Astrocyte (in vitro differentiated cells and primary cell): ENCODE results near the gene SLC25A22. TPM values are rescaled to one million over a fixed set of nuclear protein-coding genes. Genes with fewer than 3 reads are reported as not detected.

Experiments used
- DNase-seq: peaks from one replicate; pipeline ENCODE4 v3.0.0-alpha.2; 2010; ENCODE audit warnings: low read depth
- FAIRE-seq: peaks from 2 replicates; lab custom pipeline; 2011; peaks lifted over from hg19 to GRCh38; lab: Jason Lieb, UNC
- H2AFZ ChIP-seq: 2 replicates; pipeline ENCODE4 v1.6.0; 2012; ENCODE audit warnings: low read depth, low read length, inconsistent platforms
- H3K27ac ChIP-seq: 2 replicates; pipeline ENCODE4 v1.5.1; 2011; ENCODE audit warnings: low read depth, low read length, inconsistent platforms
- H3K27me3 ChIP-seq: 2 replicates; pipeline ENCODE4 v1.6.0; 2011; ENCODE audit warnings: low read length, inconsistent platforms; ENCODE audit not compliant: insufficient read depth
- H3K36me3 ChIP-seq: 2 replicates; pipeline ENCODE4 v1.5.1; 2011; ENCODE audit warnings: low read length, inconsistent platforms; ENCODE audit not compliant: insufficient read depth
- H3K4me1 ChIP-seq: 2 replicates; pipeline ENCODE4 v1.5.1; 2011; ENCODE audit warnings: low read length, inconsistent platforms; ENCODE audit not compliant: insufficient read depth
- H3K4me2 ChIP-seq: 2 replicates; pipeline ENCODE4 v1.6.0; 2012; ENCODE audit warnings: low read length, inconsistent platforms
- H3K4me3 ChIP-seq: 2 replicates; pipeline ENCODE4 v1.5.1; 2011; ENCODE audit warnings: low read depth, mild to moderate bottlenecking, low read length, inconsistent platforms; ENCODE audit not compliant: insufficient read depth
- H3K79me2 ChIP-seq: 2 replicates; pipeline ENCODE4 v1.6.0; 2012; ENCODE audit warnings: mild to moderate bottlenecking, low read length, inconsistent platforms; ENCODE audit not compliant: insufficient read depth
- H3K9ac ChIP-seq: 2 replicates; pipeline ENCODE4 v1.6.0; 2012; ENCODE audit warnings: mild to moderate bottlenecking, low read length, inconsistent platforms
- H3K9me3 ChIP-seq: 2 replicates; pipeline ENCODE4 v1.5.1; 2012; ENCODE audit warnings: low read depth, mild to moderate bottlenecking, low read length, inconsistent platforms; ENCODE audit not compliant: insufficient read depth
- H4K20me1 ChIP-seq: 2 replicates; pipeline ENCODE4 v1.6.0; 2012; ENCODE audit warnings: low read length, inconsistent platforms; ENCODE audit not compliant: insufficient read depth
- H3K27ac Mint-ChIP-seq: one replicate; pipeline ENCODE4 v1.8.0; 2021; ENCODE audit warnings: mild to moderate bottlenecking, mixed read lengths; ENCODE audit not compliant: unreplicated experiment
- H3K27me3 Mint-ChIP-seq: one replicate; pipeline ENCODE4 v1.8.0; 2021; ENCODE audit warnings: low read depth, mixed read lengths; ENCODE audit not compliant: unreplicated experiment
- H3K36me3 Mint-ChIP-seq: one replicate; pipeline ENCODE4 v1.8.0; 2021; ENCODE audit warnings: low read depth, mixed read lengths; ENCODE audit not compliant: unreplicated experiment
- H3K4me1 Mint-ChIP-seq: one replicate; pipeline ENCODE4 v1.8.0; 2021; ENCODE audit warnings: low read depth, mixed read lengths; ENCODE audit not compliant: unreplicated experiment
- H3K4me3 Mint-ChIP-seq: one replicate; pipeline ENCODE4 v1.8.0; 2021; ENCODE audit warnings: mild to moderate bottlenecking, moderate library complexity, mixed read lengths; ENCODE audit not compliant: unreplicated experiment
- H3K9me3 Mint-ChIP-seq: one replicate; pipeline ENCODE4 v1.8.0; 2021; ENCODE audit warnings: mild to moderate bottlenecking, mixed read lengths; ENCODE audit not compliant: unreplicated experiment
- CTCF ChIP-seq: IDR thresholded peaks from 2 replicates; pipeline ENCODE4 v1.5.1; 2011; ENCODE audit warnings: low read depth, mild to moderate bottlenecking, inconsistent platforms, low read length, moderate library complexity; ENCODE audit not compliant: insufficient read depth
- EZH2 ChIP-seq: IDR thresholded peaks from 2 replicates; pipeline ENCODE4 v1.6.1; 2012; ENCODE audit warnings: mild to moderate bottlenecking, low read length, inconsistent platforms; ENCODE audit not compliant: insufficient read depth
- total RNA-seq: library from RNA; stranded (reverse); gene quantifications from 2 replicates; pipeline ENCODE4 v1.2.1, GENCODE V29; 2021

The SLC25A22 gene
- total RNA-seq, 1 donor from 2014 or later, result 21.4 TPM

- no peak for FAIRE-seq
- H3K4me3 Mint-ChIP-seq, result peak overlapping the region; percentile 87
- Histone ChIP-seq H2AFZ (no peak overlapping the region), H3K36me3 (peaks cover 15% of the 10 kb centered on the region), H3K4me2 (peak overlapping the region; percentile 88), H3K9ac (peak overlapping the region; percentile 94), H3K79me2 (peaks cover 66% of the 10 kb centered on the region), H3K4me3 (peak overlapping the region; percentile 64), H3K9me3 (no peaks in the 10 kb centered on the region), H4K20me1 (peaks cover 74% of the 10 kb centered on the region), H3K27ac (peak overlapping the region; percentile 68), H3K27me3 (no peaks in the 10 kb centered on the region), H3K4me1 (peaks cover 55% of the 10 kb centered on the region)
- H3K9me3 Mint-ChIP-seq, result no peaks in the 10 kb centered on the region
- peak overlapping the region; percentile 77 for H3K27ac Mint-ChIP-seq
- H3K4me1 Mint-ChIP-seq, result peaks cover 20% of the 10 kb centered on the region
- TF ChIP-seq EZH2 (no peak), CTCF (no peak)
- no peak for DNase-seq
- H3K36me3 Mint-ChIP-seq, result peaks cover 6% of the 10 kb centered on the region
- H3K27me3 Mint-ChIP-seq, result no peaks in the 10 kb centered on the region
Measured at GRCh38 chr11:843086-843734, 45.1 kb upstream of the SLC25A22 start.

- DNase-seq (peak; percentile 78), FAIRE-seq (no peak)
- Histone ChIP-seq H3K4me3 (peak within 1 kb of the TSS; percentile 97), H4K20me1 (peaks cover 74% of the 10 kb centered on the region), H3K27ac (peak within 1 kb of the TSS; percentile 93), H3K9me3 (no peaks in the 10 kb centered on the region), H3K27me3 (no peaks in the 10 kb centered on the region), H3K4me1 (peaks cover 55% of the 10 kb centered on the region), H3K4me2 (peak within 1 kb of the TSS; percentile 88), H2AFZ (peak within 1 kb of the TSS; percentile 41), H3K79me2 (peaks cover 73% of the 10 kb centered on the region), H3K36me3 (peaks cover 15% of the 10 kb centered on the region), H3K9ac (peak within 1 kb of the TSS; percentile 94)
- Mint-ChIP-seq H3K4me3 (peak within 1 kb of the TSS; percentile 89), H3K36me3 (peaks cover 6% of the 10 kb centered on the region), H3K9me3 (no peaks in the 10 kb centered on the region), H3K27ac (peak within 1 kb of the TSS; percentile 86), H3K27me3 (no peaks in the 10 kb centered on the region), H3K4me1 (peaks cover 20% of the 10 kb centered on the region)
- TF ChIP-seq EZH2 (no peak), CTCF (no peak)
Measured at GRCh38 chr11:842370-843002, 44.4 kb upstream of the SLC25A22 start, which contains the start of the genes POLR2L and TSPAN4. POLR2L (minus strand) TSS chr11:842529; CDS start chr11:842508, 21 bp downstream. TSPAN4 (plus strand) TSS chr11:842852; CDS start chr11:850305, 7,453 bp downstream.
